Measurements from ENCODE around the gene HOXD10. TPM values are rescaled to one million over a fixed set of nuclear protein-coding genes. Genes with fewer than 3 reads are reported as not detected.

Gene HOXD10
- total and polyA plus RNA-seq, 5 donors from 2014 or later, result not detected

DNA sequence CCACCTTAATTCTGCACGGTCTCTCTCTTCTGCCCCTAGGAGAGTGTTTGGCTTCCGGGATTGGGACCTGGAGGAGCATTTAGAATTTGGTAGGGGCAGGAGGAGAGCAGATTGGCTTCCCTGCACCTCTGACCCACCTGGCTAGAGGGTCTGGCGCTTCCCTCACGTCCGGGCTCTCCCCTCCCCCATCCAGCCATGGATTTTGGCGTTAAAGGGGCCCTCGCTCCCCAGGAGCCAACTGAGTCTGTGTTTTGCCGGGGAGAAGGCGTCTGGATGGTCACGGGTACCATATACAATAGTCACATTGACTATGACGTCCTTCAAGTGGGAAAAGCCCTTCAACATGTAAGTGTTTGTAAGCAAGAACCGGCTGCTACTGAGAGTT lies 47.1 kb downstream of the HOXD10 start:
- Mint-ChIP-seq H3K27ac (no peak overlapping the region), H3K36me3 (peaks cover 4% of the 10 kb centered on the region), H3K9me3 (peaks cover 0 to 10% (median 4%) of the 10 kb centered on the region in 7 donors), H3K4me1 (peaks cover 0 to 14% (median 0%) of the 10 kb centered on the region in 4 donors), H3K27me3 (peaks cover 93% of the 10 kb centered on the region), H3K4me3 (no peak overlapping the region)
- Histone ChIP-seq H3K36me3 (ENCODE audit: control insufficient read depth, insufficient read depth, low read length) (no peaks in the 10 kb centered on the region), H3K4me3 (ENCODE audit: low read depth, low read length) (no peak overlapping the region), H3K9me3 (ENCODE audit: control insufficient read depth in 2 of 2, low read length in 2 of 2) (no peaks in the 10 kb centered on the region), H3K27ac (ENCODE audit: insufficient read depth, low read length, poor library complexity, severe bottlenecking) (no peak overlapping the region), H3K27me3 (ENCODE audit: control insufficient read depth, insufficient read depth, low read length) (peaks cover 47% of the 10 kb centered on the region), H3K4me1 (ENCODE audit: control insufficient read depth, insufficient read depth, low read length, poor library complexity, severe bottlenecking) (no peaks in the 10 kb centered on the region)
- ATAC-seq (ENCODE audit: low read depth in 2 of 2) (no peak), DNase-seq (no peak)

GRCh38 chr2:176164201-176164600 lies 47.6 kb downstream of the HOXD10 start:
- Histone ChIP-seq H3K4me3 (ENCODE audit: low read depth, low read length) (no peak overlapping the region), H3K4me1 (ENCODE audit: control insufficient read depth, insufficient read depth, low read length, poor library complexity, severe bottlenecking) (no peaks in the 10 kb centered on the region), H3K27me3 (ENCODE audit: control insufficient read depth, insufficient read depth, low read length) (peaks cover 47% of the 10 kb centered on the region), H3K36me3 (ENCODE audit: control insufficient read depth, insufficient read depth, low read length) (no peaks in the 10 kb centered on the region), H3K9me3 (ENCODE audit: control insufficient read depth in 2 of 2, low read length in 2 of 2) (no peaks in the 10 kb centered on the region), H3K27ac (ENCODE audit: insufficient read depth, low read length, poor library complexity, severe bottlenecking) (no peak overlapping the region)
- no peak for ATAC-seq (ENCODE audit: low read depth in 2 of 2)
- Mint-ChIP-seq H3K9me3 (peaks cover 0 to 10% (median 4%) of the 10 kb centered on the region in 7 donors), H3K36me3 (peaks cover 4% of the 10 kb centered on the region), H3K4me3 (peak overlapping the region in 1 of 4 donors; percentile 61), H3K27ac (no peak overlapping the region), H3K27me3 (peaks cover 93% of the 10 kb centered on the region), H3K4me1 (peaks cover 0 to 14% (median 0%) of the 10 kb centered on the region in 4 donors)
- no peak for DNase-seq

DNA sequence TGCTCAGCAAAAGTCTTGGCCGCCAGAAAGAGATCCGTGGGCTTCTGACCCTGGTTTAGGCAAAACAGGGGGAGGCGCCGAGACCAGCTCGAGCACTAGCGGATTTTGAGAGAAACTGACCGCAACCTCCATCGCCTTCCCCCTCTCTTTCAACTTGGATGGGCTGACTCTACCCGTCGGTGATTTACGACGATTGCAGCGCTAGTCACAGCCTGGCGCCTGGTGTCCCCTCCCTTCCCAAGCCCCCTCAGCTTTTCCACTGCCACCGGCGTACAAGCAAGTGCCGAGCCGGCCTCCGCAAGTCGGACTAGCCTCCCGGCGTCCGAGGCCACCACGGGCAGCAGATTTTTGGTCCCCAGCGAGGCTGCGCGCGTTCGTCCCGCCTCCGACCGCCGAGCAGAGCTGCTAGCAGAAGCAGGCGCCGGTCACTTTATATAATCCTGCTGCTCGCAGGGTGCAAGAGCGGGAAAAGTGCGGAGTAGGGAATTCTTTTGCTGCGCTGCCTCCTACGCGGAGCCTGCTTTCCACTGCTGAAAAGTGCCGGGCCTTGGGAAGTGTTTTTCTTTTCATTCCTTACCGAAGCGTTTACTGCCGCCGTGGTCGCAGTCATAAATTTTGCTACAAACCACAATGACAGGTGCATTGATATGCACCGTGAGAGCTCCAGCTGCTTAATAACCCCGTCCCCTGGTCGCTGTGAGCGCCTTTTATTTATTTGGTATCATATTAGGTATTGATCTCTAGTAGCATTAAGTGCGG lies 48.2 kb downstream of the HOXD10 start:
- Histone ChIP-seq H3K4me1 (ENCODE audit: control insufficient read depth, insufficient read depth, low read length, poor library complexity, severe bottlenecking) (no peaks in the 10 kb centered on the region), H3K27ac (ENCODE audit: insufficient read depth, low read length, poor library complexity, severe bottlenecking) (no peak overlapping the region), H3K9me3 (ENCODE audit: control insufficient read depth in 2 of 2, low read length in 2 of 2) (no peaks in the 10 kb centered on the region), H3K27me3 (ENCODE audit: control insufficient read depth, insufficient read depth, low read length) (peaks cover 42% of the 10 kb centered on the region), H3K36me3 (ENCODE audit: control insufficient read depth, insufficient read depth, low read length) (no peaks in the 10 kb centered on the region), H3K4me3 (ENCODE audit: low read depth, low read length) (no peak overlapping the region)
- ATAC-seq (ENCODE audit: low read depth in 2 of 2) (no peak), DNase-seq (no peak)
- Mint-ChIP-seq H3K27me3 (peaks cover 93% of the 10 kb centered on the region), H3K9me3 (peaks cover 0 to 10% (median 5%) of the 10 kb centered on the region in 7 donors), H3K4me3 (peak overlapping the region in 1 of 4 donors; percentile 61), H3K4me1 (peaks cover 0 to 12% (median 0%) of the 10 kb centered on the region in 4 donors), H3K36me3 (peaks cover 4% of the 10 kb centered on the region), H3K27ac (no peak overlapping the region)

DNA sequence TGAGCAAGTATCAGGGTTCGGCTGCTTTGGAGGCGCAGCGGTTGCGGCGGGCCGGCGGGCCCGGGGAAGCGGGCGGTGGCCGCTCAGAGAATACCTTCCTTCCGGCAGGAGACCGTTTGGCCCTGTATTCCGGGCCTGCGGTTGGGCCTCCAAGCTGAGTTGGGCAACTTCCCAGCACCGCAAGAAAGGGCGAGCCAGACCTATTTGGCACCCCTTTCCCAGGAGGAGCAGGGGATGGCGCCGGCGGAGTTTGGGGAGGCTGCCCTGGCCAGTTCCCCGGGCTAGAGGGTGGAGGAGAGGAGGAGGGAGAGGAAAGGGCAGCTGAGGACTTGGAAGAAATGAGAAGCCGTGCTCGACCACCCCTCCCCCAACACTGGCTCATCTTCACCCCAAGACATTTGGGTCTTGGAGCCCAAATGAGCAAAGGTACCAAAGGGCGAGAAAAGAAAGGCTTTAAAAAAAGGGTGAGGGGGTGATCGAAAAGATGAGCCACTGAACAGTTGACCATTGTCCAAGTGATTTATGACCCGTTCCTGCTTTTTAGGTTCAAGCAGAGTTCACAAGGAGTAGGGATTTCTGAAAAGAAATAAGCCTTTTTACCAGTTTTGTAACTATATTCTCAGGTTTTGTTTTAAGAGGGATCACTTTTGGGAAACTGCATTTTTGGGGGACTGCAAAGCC lies 48.9 kb downstream of the HOXD10 start:
- H3K4me1 Mint-ChIP-seq, result peaks cover 0 to 10% (median 0%) of the 10 kb centered on the region in 4 donors
- no peak overlapping the region for H3K27ac ChIP-seq (ENCODE audit: insufficient read depth, low read length, poor library complexity, severe bottlenecking)
- H3K4me3 Mint-ChIP-seq, result peak overlapping the region in 1 of 4 donors; percentile 35

DNA sequence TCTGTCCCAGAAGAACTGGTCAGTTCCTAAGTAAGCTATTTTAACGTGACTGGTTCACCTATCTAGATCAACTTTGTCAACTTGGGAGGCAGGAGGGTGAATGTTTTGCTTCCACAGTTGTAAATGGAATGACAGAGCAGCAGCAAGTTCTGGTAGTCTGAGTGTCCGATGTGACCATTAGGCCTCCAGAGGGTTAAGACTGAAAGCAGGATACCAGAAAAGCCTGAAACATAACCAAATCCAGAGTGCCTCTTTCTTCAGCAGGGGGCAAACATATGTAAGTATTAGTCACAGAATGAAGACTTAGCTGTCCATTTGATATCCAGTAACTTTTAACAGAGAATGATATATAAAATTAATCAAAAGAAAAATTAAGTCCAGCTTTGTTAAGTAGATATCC lies 49.7 kb downstream of the HOXD10 start:
- DNase-seq (no peak), ATAC-seq (ENCODE audit: low read depth in 2 of 2) (no peak)
- no peak overlapping the region for H3K4me3 ChIP-seq (ENCODE audit: low read depth, low read length)
- H3K9me3 ChIP-seq (ENCODE audit: control insufficient read depth in 2 of 2, low read length in 2 of 2), result no peaks in the 10 kb centered on the region
- no peak overlapping the region for H3K27ac Mint-ChIP-seq
- no peak overlapping the region for H3K27ac ChIP-seq (ENCODE audit: insufficient read depth, low read length, poor library complexity, severe bottlenecking)
- peaks cover 0 to 8% (median 5%) of the 10 kb centered on the region in 7 donors for H3K9me3 Mint-ChIP-seq
- peaks cover 44% of the 10 kb centered on the region for H3K27me3 ChIP-seq (ENCODE audit: control insufficient read depth, insufficient read depth, low read length)
- no peaks in the 10 kb centered on the region for H3K36me3 ChIP-seq (ENCODE audit: control insufficient read depth, insufficient read depth, low read length)
- no peaks in the 10 kb centered on the region for H3K4me1 ChIP-seq (ENCODE audit: control insufficient read depth, insufficient read depth, low read length, poor library complexity, severe bottlenecking)
- peaks cover 4% of the 10 kb centered on the region for H3K36me3 Mint-ChIP-seq
- peaks cover 0 to 10% (median 0%) of the 10 kb centered on the region in 4 donors for H3K4me1 Mint-ChIP-seq
- H3K4me3 Mint-ChIP-seq, result no peak overlapping the region
- peaks cover 94% of the 10 kb centered on the region for H3K27me3 Mint-ChIP-seq

More for the DNA sequence above, 48.9 kb downstream of the HOXD10 start:
- DNase-seq (no peak), ATAC-seq (ENCODE audit: low read depth in 2 of 2) (no peak)
- Mint-ChIP-seq H3K27ac (no peak overlapping the region), H3K9me3 (peaks cover 0 to 12% (median 5%) of the 10 kb centered on the region in 7 donors), H3K36me3 (peaks cover 4% of the 10 kb centered on the region), H3K27me3 (peaks cover 94% of the 10 kb centered on the region)
- Histone ChIP-seq H3K4me1 (ENCODE audit: control insufficient read depth, insufficient read depth, low read length, poor library complexity, severe bottlenecking) (no peaks in the 10 kb centered on the region), H3K27me3 (ENCODE audit: control insufficient read depth, insufficient read depth, low read length) (peaks cover 44% of the 10 kb centered on the region), H3K9me3 (ENCODE audit: control insufficient read depth in 2 of 2, low read length in 2 of 2) (no peaks in the 10 kb centered on the region), H3K36me3 (ENCODE audit: control insufficient read depth, insufficient read depth, low read length) (no peaks in the 10 kb centered on the region), H3K4me3 (ENCODE audit: low read depth, low read length) (no peak overlapping the region)

- no peak for ATAC-seq (ENCODE audit: low read depth in 2 of 2)
- H3K4me3 Mint-ChIP-seq, result no peak overlapping the region
- H3K4me1 ChIP-seq (ENCODE audit: control insufficient read depth, insufficient read depth, low read length, poor library complexity, severe bottlenecking), result no peaks in the 10 kb centered on the region
- peaks cover 4% of the 10 kb centered on the region for H3K36me3 Mint-ChIP-seq
- H3K36me3 ChIP-seq (ENCODE audit: control insufficient read depth, insufficient read depth, low read length), result no peaks in the 10 kb centered on the region
- H3K27ac Mint-ChIP-seq, result no peak overlapping the region
- H3K27me3 ChIP-seq (ENCODE audit: control insufficient read depth, insufficient read depth, low read length), result peaks cover 38% of the 10 kb centered on the region
- H3K4me1 Mint-ChIP-seq, result peaks cover 0 to 6% (median 0%) of the 10 kb centered on the region in 4 donors
- no peak overlapping the region for H3K4me3 ChIP-seq (ENCODE audit: low read depth, low read length)
- no peak for DNase-seq
- H3K9me3 ChIP-seq (ENCODE audit: control insufficient read depth in 2 of 2, low read length in 2 of 2), result no peaks in the 10 kb centered on the region
- H3K27ac ChIP-seq (ENCODE audit: insufficient read depth, low read length, poor library complexity, severe bottlenecking), result no peak overlapping the region
- peaks cover 90% of the 10 kb centered on the region for H3K27me3 Mint-ChIP-seq
- peaks cover 0 to 8% (median 5%) of the 10 kb centered on the region in 7 donors for H3K9me3 Mint-ChIP-seq
Observed at GRCh38 chr2:176167398-176167797, 50.8 kb downstream of the HOXD10 start.

DNA sequence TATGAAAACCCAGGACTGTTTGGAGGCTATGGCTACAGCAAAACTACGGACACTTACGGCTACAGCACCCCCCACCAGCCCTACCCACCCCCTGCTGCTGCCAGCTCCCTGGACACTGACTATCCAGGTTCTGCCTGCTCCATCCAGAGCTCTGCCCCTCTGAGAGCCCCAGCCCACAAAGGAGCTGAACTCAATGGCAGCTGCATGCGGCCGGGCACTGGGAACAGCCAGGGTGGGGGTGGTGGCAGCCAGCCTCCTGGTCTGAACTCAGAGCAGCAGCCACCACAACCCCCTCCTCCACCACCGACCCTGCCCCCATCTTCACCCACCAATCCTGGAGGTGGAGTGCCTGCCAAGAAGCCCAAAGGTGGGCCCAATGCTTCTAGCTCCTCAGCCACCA lies 52.6 kb downstream of the HOXD10 start:
- DNase-seq, result no peak

More for the DNA sequence above, 52.6 kb downstream of the HOXD10 start:
- H3K4me1 Mint-ChIP-seq, result peaks cover 0 to 9% (median 2%) of the 10 kb centered on the region in 4 donors
- H3K27me3 Mint-ChIP-seq, result peaks cover 92% of the 10 kb centered on the region
- no peak overlapping the region for H3K4me3 ChIP-seq (ENCODE audit: low read depth, low read length)
- no peak overlapping the region for H3K27ac ChIP-seq (ENCODE audit: insufficient read depth, low read length, poor library complexity, severe bottlenecking)
- no peak overlapping the region for H3K27ac Mint-ChIP-seq
- peaks cover 39% of the 10 kb centered on the region for H3K27me3 ChIP-seq (ENCODE audit: control insufficient read depth, insufficient read depth, low read length)
- no peaks in the 10 kb centered on the region for H3K4me1 ChIP-seq (ENCODE audit: control insufficient read depth, insufficient read depth, low read length, poor library complexity, severe bottlenecking)
- H3K9me3 ChIP-seq (ENCODE audit: control insufficient read depth in 2 of 2, low read length in 2 of 2), result no peaks in the 10 kb centered on the region
- H3K9me3 Mint-ChIP-seq, result peaks cover 0 to 4% (median under 1%) of the 10 kb centered on the region in 7 donors
- no peak for ATAC-seq (ENCODE audit: low read depth in 2 of 2)
- no peak overlapping the region for H3K4me3 Mint-ChIP-seq
- H3K36me3 ChIP-seq (ENCODE audit: control insufficient read depth, insufficient read depth, low read length), result no peaks in the 10 kb centered on the region
- peaks cover 2% of the 10 kb centered on the region for H3K36me3 Mint-ChIP-seq

All from CD4-positive, CD25-positive, alpha-beta regulatory T cell (primary cell).